GM12878 (cell line): Measurements from ENCODE around the gene CA5A. TPM values are rescaled to one million over a fixed set of nuclear protein-coding genes. Genes with fewer than 3 reads are reported as not detected.
A peak's percentile ranks its signal among the peaks of the same experiment; 100 is the strongest.

Source experiments
- ATAC-seq: fragments of 200-7000 bp; cut with Tn5 transposase; 3 replicates; pipeline ENCODE4 v1.9.1; 2020; ENCODE audit warnings: mild to moderate bottlenecking, moderate library complexity
- BruUV-seq: library from RNA; stranded (reverse); fragments of 400-500 nt; replicated peaks from 2 replicates; lab custom pipeline; 2021; lab: Mats Ljungman, UMichigan
- CTCF ChIA-PET: fragments of 300-600 bp; sonication (Branson Sonifier 250); formaldehyde crosslinking; extraction: SDS; loops from one replicate; lab custom pipeline; 2021; ENCODE audit warnings: inconsistent platforms; lab: Yijun Ruan, JAX
- POLR2A ChIA-PET: fragments of 350-600 bp; formaldehyde crosslinking; extraction: SDS; loops from one replicate; lab custom pipeline; 2021; ENCODE audit warnings: inconsistent platforms; lab: Charles Lee
- RAD21 ChIA-PET: fragments of 300-600 bp; sonication (Branson Sonifier 250); formaldehyde crosslinking; loops from one replicate; lab custom pipeline; 2023; ENCODE audit warnings: antibody characterized with exemption; ENCODE audit not compliant: unreplicated experiment; lab: Charles Lee
- SMC1A ChIA-PET: fragments of 300-600 bp; sonication (Branson Sonifier 250); formaldehyde crosslinking; loops from one replicate; lab custom pipeline; 2023; ENCODE audit not compliant: unreplicated experiment, uncharacterized antibody; lab: Charles Lee
- DNase-seq: peaks from one replicate; pipeline ENCODE4 v3.0.0-alpha.2; 2011; ENCODE audit warnings: low read depth, low spot score
- FAIRE-seq: peaks from 3 replicates; lab custom pipeline; 2011; peaks lifted over from hg19 to GRCh38; lab: Jason Lieb, UNC
- H2AFZ ChIP-seq: 2 replicates; pipeline ENCODE4 v1.6.0; 2011; ENCODE audit warnings: low read depth, low read length, control low read depth; ENCODE audit not compliant: control insufficient read depth
- H3K27ac ChIP-seq: 2 replicates; pipeline ENCODE4 v1.5.1; 2011; ENCODE audit warnings: control low read depth; ENCODE audit not compliant: control insufficient read depth, insufficient read depth
- H3K27me3 ChIP-seq, 2 experiments: replicated peaks in 1 of 2; 2 replicates each; pipeline versions ENCODE4 v1.6.0 to v1.6.1; 2011; ENCODE audit warnings: low read length in 1 of 2; ENCODE audit not compliant: control insufficient read depth in 2 of 2, insufficient read depth in 2 of 2
- H3K36me3 ChIP-seq, 2 experiments: 2 replicates each; pipeline ENCODE4 v1.5.1; 2011; ENCODE audit warnings: low read length in 1 of 2; ENCODE audit not compliant: control insufficient read depth in 2 of 2, insufficient read depth in 2 of 2
- H3K4me1 ChIP-seq: 2 replicates; pipeline ENCODE4 v1.6.1; 2011; ENCODE audit warnings: mild to moderate bottlenecking, low read length, moderate library complexity, mixed read lengths; ENCODE audit not compliant: control insufficient read depth, insufficient read depth
- H3K4me2 ChIP-seq: 2 replicates; pipeline ENCODE4 v1.6.0; 2011; ENCODE audit warnings: control low read depth; ENCODE audit not compliant: control insufficient read depth, insufficient read depth
- H3K4me3 ChIP-seq: fragments of 200-600 bp; sonication (generic); 2 replicates; pipeline ENCODE4 v1.5.1; 2016
- H3K79me2 ChIP-seq: 2 replicates; pipeline ENCODE4 v1.6.0; 2011; ENCODE audit warnings: low read length; ENCODE audit not compliant: control insufficient read depth, insufficient read depth
- H3K9ac ChIP-seq: 2 replicates; pipeline ENCODE4 v1.8.0; 2011; ENCODE audit warnings: low read length, control low read depth, mixed read lengths; ENCODE audit not compliant: control insufficient read depth, insufficient read depth
- H3K9me3 ChIP-seq: replicated peaks from 3 replicates; pipeline ENCODE4 v1.5.1; 2011; ENCODE audit warnings: mild to moderate bottlenecking, low read length; ENCODE audit not compliant: control insufficient read depth, insufficient read depth
- H4K20me1 ChIP-seq: 2 replicates; pipeline ENCODE4 v1.6.0; 2011; ENCODE audit not compliant: control insufficient read depth, insufficient read depth
- BHLHE40 ChIP-seq, 2 experiments: fragments of 450-650 bp in 1 of 2; IDR thresholded peaks; 2 replicates each; pipeline ENCODE4 v1.6.1; 2011 to 2017; ENCODE audit warnings: low read depth in 2 of 2, borderline replicate concordance in 1 of 2, improper control_type of control experiment in 1 of 2, low read length in 1 of 2, mild to moderate bottlenecking in 1 of 2
- FOXK2 ChIP-seq: fragments of 450-650 bp; IDR thresholded peaks from 2 replicates; pipeline ENCODE4 v1.6.1; 2017; ENCODE audit warnings: mild to moderate bottlenecking, moderate library complexity
- JUND ChIP-seq: IDR thresholded peaks from 2 replicates; pipeline ENCODE4 v1.6.1; 2012; ENCODE audit warnings: low read depth, mild to moderate bottlenecking, low read length, improper control_type of control experiment, moderate library complexity
- MLLT1 ChIP-seq: fragments of 450-650 bp; IDR thresholded peaks from 2 replicates; pipeline ENCODE4 v1.6.1; 2016; ENCODE audit warnings: mild to moderate bottlenecking
- MTA2 ChIP-seq: fragments of 450-650 bp; IDR thresholded peaks from 2 replicates; pipeline ENCODE4 v1.6.1; 2016; ENCODE audit warnings: low read depth, mild to moderate bottlenecking, moderate library complexity
- NR2F1 ChIP-seq: fragments of 450-650 bp; conservative IDR thresholded peaks from 2 replicates; pipeline ENCODE4 v1.6.1; 2017; ENCODE audit warnings: mild to moderate bottlenecking
- RAD21 ChIP-seq: IDR thresholded peaks from 2 replicates; pipeline ENCODE4 v1.6.1; 2011; ENCODE audit warnings: mild to moderate bottlenecking, low read depth, low read length, moderate library complexity; ENCODE audit not compliant: insufficient read depth
- SMAD1 ChIP-seq: fragments of 450-650 bp; IDR thresholded peaks from 2 replicates; pipeline ENCODE4 v1.6.1; 2018; ENCODE audit warnings: mild to moderate bottlenecking, low read depth; ENCODE audit not compliant: partially characterized antibody
- SPI1 ChIP-seq: IDR thresholded peaks from 2 replicates; pipeline ENCODE4 v1.6.1; 2011; ENCODE audit warnings: low read depth, mild to moderate bottlenecking, low read length, moderate library complexity, borderline replicate concordance; ENCODE audit not compliant: insufficient read depth
- USF2 ChIP-seq: IDR thresholded peaks from 2 replicates; pipeline ENCODE4 v1.6.1; 2011; ENCODE audit warnings: low read depth, low read length, improper control_type of control experiment, borderline replicate concordance
- YY1 ChIP-seq: IDR thresholded peaks from 2 replicates; pipeline ENCODE4 v1.6.1; 2011; ENCODE audit warnings: low read depth, mild to moderate bottlenecking, low read length
- ZNF24 ChIP-seq: fragments of 450-650 bp; IDR thresholded peaks from 2 replicates; pipeline ENCODE4 v1.6.1; 2017; ENCODE audit warnings: antibody characterized with exemption, mild to moderate bottlenecking
- ZNF687 ChIP-seq: fragments of 450-650 bp; IDR thresholded peaks from 2 replicates; pipeline ENCODE4 v1.6.1; 2017; ENCODE audit warnings: mild to moderate bottlenecking, moderate library complexity
- WGBS: methylation state at CpG from one replicate; pipeline ENCODE4 v1.1.6; 2016; ENCODE audit warnings: low lambda C conversion rate; ENCODE audit not compliant: insufficient replicate concordance, insufficient coverage; ENCODE audit errors: missing lambda C conversion rate; 5-methylcytosine and 5-hydroxymethylcytosine counted together
- in situ Hi-C: fragments of 300-500 bp; cut with MboI; formaldehyde crosslinking; loops from 9 replicates; pipeline ENCODE4 v1.14.3; 2018; ENCODE audit warnings: mixed read lengths
- intact Hi-C: fragments of 100-400 bp; cut with micrococcal nuclease; formaldehyde crosslinking; loops from one replicate; pipeline ENCODE4 v1.14.2; 2022; ENCODE audit not compliant: unreplicated experiment
- polyA plus RNA-seq, 11 experiments: library from polyadenylated mRNA; depleted of rRNA in 4 of 11; unstranded in 6 of 11; stranded (reverse) in 5 of 11; fragments of >200 nt; fragmentation: Nextera tagmentation in 4 of 11; fragmentation: Illumina TruSeq in 1 of 11; extraction: Ambion mirVana in 4 of 11; extraction: Trizol in 1 of 11; gene quantifications; 1 replicate in 1 of 11; 2 replicates in 10 of 11; pipeline versions ENCODE4 v1.2.1 to v1.2.3, GENCODE V29; 2011 to 2016; ENCODE audit warnings: inconsistent platforms in 2 of 11, missing spikeins in 2 of 11, low read depth in 1 of 11
- total RNA-seq, 4 experiments: library from RNA; depleted of rRNA in 3 of 4; stranded (reverse); fragments of >200 nt in 3 of 4; fragmentation: Illumina TruSeq in 1 of 4; extraction: Trizol in 1 of 4; gene quantifications; 2 replicates each; pipeline versions ENCODE4 v1.2.1 to v1.2.3, GENCODE V29; 2013 to 2021
- TF ChIP-seq, protein P1 (sequence below): fragments of 150-350 bp; IDR thresholded peaks from 2 replicates; pipeline ENCODE4 v1.6.1; 2014; ENCODE audit warnings: mild to moderate bottlenecking, low read depth, low read length

The CA5A gene
- total and polyA plus RNA-seq, 10 of the 15 experiments (the other 5 are each of a cell fraction or from before 2014, with no cell fraction given): not detected

- Histone ChIP-seq H3K9me3 (no peaks in the 10 kb centered on the region), H3K27me3 (no peaks in the 10 kb centered on the region), H3K4me2 (0 out of 2 replicates have a peak overlapping the region, but pooled peaks have one; percentile 14), H2AFZ (peak overlapping the region; percentile 69), H3K79me2 (peaks cover 16% of the 10 kb centered on the region), H3K9ac (no peak overlapping the region), H3K4me3 (no peak overlapping the region), H4K20me1 (no peaks in the 10 kb centered on the region), H3K4me1 (peaks cover 8% of the 10 kb centered on the region; the same call in 1 of the 2 replicates), H3K27ac (no peak overlapping the region), H3K36me3 (no peaks in the 10 kb centered on the region)
- DNase-seq: no peak
- no peak for FAIRE-seq
- POLR2A ChIA-PET: interaction anchor here (0.6 to 1.5 kb wide), 2 partner anchors 14 to 22 kb away, joined by 3 to 6 read pairs; no protein-coding TSS in a partner anchor
- SMC1A ChIA-PET: interaction anchor here (0.5 kb wide), 1 partner anchor 98 kb away, joined by 3 read pairs; no protein-coding TSS in a partner anchor
- CTCF ChIA-PET: interaction anchor here (0.6 to 1.3 kb wide), 2 partner anchors 16 to 77 kb away, joined by 3 to 5 read pairs; no protein-coding TSS in a partner anchor
- RAD21 ChIA-PET: no interaction called here
- TF ChIP-seq MTA2: no peak
- TF ChIP-seq, protein P1, sequence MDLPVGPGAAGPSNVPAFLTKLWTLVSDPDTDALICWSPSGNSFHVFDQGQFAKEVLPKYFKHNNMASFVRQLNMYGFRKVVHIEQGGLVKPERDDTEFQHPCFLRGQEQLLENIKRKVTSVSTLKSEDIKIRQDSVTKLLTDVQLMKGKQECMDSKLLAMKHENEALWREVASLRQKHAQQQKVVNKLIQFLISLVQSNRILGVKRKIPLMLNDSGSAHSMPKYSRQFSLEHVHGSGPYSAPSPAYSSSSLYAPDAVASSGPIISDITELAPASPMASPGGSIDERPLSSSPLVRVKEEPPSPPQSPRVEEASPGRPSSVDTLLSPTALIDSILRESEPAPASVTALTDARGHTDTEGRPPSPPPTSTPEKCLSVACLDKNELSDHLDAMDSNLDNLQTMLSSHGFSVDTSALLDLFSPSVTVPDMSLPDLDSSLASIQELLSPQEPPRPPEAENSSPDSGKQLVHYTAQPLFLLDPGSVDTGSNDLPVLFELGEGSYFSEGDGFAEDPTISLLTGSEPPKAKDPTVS: peak; percentile 80; the same call in 1 of the 2 replicates
- TF ChIP-seq JUND: no peak
- peak; percentile 90 for TF ChIP-seq NR2F1
- peak; percentile 24; the same call in 1 of the 2 replicates for TF ChIP-seq ZNF687
- TF ChIP-seq SPI1: peak; percentile 79
- 0 out of 2 replicates have a peak, but pooled peaks have one; percentile 9 for TF ChIP-seq ZNF24
- 0 out of 2 replicates have a peak, but pooled peaks have one; percentile 34 for TF ChIP-seq FOXK2
- peak; percentile 83 for TF ChIP-seq MLLT1
- TF ChIP-seq SMAD1: no peak
- TF ChIP-seq BHLHE40 (IDR thresholded peaks at IDR 0.05; ENCODE audit: borderline replicate concordance in 1 of 2, low read depth in 2 of 2, low read length in 1 of 2): no peak
- no peak for TF ChIP-seq YY1
- no peak for TF ChIP-seq USF2
- no peak for TF ChIP-seq RAD21
- intact Hi-C loops (no loop called here), in situ Hi-C loops (no loop called here)
- 41% methylated on average over 7 of the region's 12 CpGs for WGBS
- BruUV-seq: no TSS peak
- ATAC-seq: no peak
Measured at GRCh38 chr16:87948119-87948545, 11.8 kb upstream of the CA5A start.
